Measurements from ENCODE around the gene TVP23B.
"Not testable (repeated sequence)": the region's sequence is repeated elsewhere in the genome, so short reads cannot be mapped to it uniquely, and the experiment has no call there.

Gene TVP23B

DNA sequence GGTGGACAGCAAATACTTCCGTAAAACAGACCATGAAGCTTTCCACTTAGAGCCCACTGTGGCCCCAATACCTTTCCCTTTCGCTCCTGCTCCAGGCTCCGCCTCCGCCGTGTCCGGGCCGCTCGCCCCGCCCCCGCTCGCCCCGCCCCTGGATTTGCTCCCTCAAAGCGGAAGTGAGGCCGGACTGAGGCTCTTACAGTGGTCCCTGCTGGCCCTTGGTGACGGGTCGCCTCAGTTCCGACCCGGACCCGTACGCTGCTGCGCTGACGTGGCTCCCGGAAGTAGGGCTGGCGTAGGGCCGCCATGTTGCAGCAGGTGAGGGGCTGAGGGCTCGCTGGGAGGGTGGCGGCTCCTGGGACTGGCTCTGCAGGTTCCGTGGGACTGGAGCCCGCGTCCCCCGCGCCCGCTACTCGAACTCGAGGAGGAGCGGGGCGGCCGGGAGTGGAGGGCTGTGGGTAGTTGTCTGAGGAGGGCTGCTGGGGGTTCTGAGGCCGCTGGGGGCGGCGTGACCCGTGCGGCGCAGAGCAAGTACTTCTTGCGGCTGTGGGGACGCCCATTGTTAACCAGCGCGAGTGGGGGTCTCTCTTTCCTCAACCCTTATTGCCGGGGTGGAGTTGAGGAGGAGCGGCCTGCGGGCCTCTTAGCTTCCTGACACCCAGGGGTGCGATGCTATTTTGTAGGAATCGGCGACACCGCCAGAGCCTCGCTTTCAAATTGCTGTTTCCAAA is at the start of gene TVP23B:
Gene TVP23B, plus strand, starts transcription at position 193 of the 728 bp plus-strand sequence. Its CDS starts 111 bp downstream, at position 304.
- DNase-seq, result peak; percentile 97

DNA sequence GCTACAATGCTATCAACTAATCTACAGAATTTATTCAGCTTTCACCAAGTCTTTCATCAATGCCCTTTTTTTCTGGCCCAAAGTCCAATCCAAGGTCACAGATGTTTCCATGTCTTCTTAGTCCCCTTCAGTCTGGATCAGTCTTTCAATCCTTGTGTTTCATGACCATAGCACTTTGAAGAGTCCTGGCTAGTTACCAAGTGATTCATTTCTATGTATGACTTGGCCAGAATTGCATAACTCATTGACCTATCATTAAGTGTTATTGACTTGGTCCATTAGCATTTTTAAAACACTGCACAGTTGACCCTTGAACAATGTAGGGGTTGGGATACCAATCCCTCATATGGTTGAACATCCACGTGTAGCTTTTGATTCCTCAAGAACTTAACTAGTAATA is 48.5 kb upstream of the TVP23B start:
- DNase-seq, result not testable (repeated sequence)

GRCh38 chr17:18733350-18733749 is 47.6 kb upstream of the TVP23B start:
- DNase-seq, result not testable (repeated sequence)

GRCh38 chr17:18739616-18740391 is 41.2 kb upstream of the TVP23B start:
- DNase-seq, result not testable (repeated sequence)

- not testable (repeated sequence) for DNase-seq
Measured at GRCh38 chr17:18741228-18741627, 39.8 kb upstream of the TVP23B start.

DNA sequence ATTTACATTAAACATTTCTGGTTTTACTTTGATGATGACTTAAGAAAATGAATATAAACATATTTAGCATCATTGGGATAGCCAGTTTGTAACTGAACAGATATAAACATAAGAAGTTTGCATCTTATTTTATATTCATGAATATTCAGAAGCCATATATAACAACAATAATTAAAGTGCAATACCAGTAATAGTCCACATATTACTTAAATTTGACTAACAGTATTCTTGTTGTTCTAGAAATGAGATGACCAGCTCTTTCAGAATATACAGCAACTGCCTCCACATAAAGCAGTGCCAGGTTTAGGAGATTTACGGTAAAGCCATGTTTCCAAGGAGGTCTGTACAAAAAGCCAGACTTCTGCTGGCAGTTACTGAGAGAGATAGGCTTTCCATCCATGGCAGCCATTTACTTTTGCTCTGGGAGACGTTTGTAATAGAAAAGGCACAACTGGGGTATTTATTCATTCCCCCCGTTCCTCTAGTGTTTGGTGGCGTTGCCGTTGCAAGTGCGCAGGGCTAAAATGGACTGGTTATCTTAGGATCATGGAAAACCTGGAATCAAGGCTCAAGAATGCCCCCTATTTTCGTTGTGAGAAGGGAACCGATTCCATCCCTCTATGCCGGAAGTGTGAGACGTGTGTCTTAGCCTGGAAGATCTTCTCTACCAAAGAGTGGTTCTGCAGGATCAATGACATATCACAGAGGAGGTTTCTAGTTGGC is 37.1 kb upstream of the TVP23B start, which contains the start of gene FBXW10:
Gene FBXW10, plus strand, starts transcription at position 356 of the 723 bp plus-strand sequence. Its CDS starts 191 bp downstream, at position 547.
- not testable (repeated sequence) for DNase-seq

- DNase-seq, result not testable (repeated sequence)
Measured at GRCh38 chr17:18744726-18745125, 36.3 kb upstream of the TVP23B start.

GRCh38 chr17:18746551-18746950 is 34.4 kb upstream of the TVP23B start:
- not testable (repeated sequence) for DNase-seq

- DNase-seq, result not testable (repeated sequence)
Measured at GRCh38 chr17:18747501-18747900, 33.5 kb upstream of the TVP23B start.

DNA sequence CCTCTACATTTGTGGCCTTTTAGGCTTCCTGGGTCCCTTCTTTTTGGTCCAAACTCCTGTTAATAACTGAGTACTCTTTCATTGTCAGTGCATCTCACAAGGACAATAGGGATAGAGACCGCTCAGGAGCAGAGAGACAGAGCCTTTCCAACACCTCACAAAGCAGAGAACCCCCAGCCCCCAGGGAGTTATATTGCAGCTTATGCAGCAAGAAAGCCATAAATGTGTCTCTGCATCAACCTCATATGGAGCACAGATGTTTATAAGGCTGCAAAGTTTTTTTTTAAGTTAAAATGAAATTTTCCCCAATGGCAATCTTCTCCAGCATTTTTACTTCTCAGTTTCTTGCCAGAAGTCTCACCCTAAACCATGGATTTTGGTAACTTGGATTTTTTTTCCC is 30.7 kb upstream of the TVP23B start:
- DNase-seq, result not testable (repeated sequence)

- DNase-seq, result not testable (repeated sequence)
Measured at GRCh38 chr17:18753829-18754409, 27.1 kb upstream of the TVP23B start.

DNA sequence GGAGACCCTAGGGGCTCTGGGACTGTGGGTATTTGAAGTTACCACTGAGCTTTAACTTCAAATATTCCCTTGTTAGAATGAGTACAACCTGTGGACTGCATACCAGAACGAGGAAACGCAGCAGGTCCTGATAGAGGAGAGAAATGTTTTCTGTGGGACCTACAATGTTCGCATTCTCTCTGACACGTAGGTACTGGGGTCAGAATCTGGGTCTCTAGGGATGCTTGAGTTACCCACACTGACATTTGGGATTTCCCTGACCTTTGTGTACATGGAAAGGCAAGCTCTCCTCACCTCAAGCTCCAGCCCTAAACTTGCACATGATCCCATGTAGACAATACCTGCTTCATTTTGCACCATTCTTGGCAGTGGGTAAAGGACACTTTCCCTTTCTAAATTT is 25.0 kb upstream of the TVP23B start:
- not testable (repeated sequence) for DNase-seq

DNA sequence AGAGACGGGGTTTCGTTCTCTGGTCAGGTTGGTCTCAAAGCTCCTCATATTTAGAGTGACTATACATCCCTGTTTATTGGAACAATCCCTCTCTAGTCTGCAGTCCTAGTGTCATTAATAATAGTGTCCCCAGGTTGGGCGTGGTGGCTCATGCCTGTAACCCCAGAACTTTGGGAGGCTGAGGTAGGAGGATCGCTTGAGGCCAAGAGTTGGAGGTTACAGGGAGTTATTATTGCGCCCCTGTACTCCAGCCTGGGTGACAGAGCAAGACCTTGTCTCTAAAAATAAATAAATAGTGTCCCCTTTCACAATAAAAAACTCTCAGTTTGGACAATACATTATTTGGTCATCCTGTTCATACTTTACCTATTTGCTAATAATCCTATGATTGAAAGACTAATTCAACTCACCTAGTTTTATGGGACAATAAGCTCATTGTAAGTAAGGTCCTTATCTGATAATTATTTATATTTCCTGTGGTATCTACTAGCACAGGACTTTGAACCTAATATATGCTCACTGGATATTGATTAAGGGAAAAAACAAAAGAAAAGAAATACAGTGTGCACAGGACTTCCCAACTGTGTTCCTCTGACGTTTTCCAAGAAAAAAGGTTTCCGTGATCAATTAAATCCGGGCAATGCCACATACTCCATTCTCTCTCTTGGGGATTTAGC is 23.5 kb upstream of the TVP23B start:
- not testable (repeated sequence) for DNase-seq

DNA sequence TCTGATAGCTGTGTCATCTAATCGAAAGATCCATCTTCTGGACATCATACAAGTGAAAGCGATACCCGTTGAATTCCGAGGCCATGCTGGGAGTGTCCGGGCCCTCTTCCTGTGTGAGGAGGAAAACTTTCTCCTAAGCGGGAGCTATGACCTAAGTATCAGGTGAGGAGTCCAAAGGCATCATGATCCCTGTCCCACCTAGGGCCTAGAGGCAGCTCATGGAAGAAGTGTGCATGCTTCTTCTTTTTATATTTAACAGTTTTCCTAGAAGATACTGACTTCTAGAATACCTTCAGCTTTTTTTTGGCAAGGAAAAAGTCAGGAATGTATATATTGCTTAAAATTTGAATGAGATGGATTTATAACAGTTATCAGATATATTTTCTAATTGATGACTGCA is 22.6 kb upstream of the TVP23B start:
- not testable (repeated sequence) for DNase-seq

GRCh38 chr17:18760221-18760620 is 20.8 kb upstream of the TVP23B start:
- DNase-seq, result not testable (repeated sequence)

GRCh38 chr17:18770572-18770971 is 10.4 kb upstream of the TVP23B start:
- not testable (repeated sequence) for DNase-seq

DNA sequence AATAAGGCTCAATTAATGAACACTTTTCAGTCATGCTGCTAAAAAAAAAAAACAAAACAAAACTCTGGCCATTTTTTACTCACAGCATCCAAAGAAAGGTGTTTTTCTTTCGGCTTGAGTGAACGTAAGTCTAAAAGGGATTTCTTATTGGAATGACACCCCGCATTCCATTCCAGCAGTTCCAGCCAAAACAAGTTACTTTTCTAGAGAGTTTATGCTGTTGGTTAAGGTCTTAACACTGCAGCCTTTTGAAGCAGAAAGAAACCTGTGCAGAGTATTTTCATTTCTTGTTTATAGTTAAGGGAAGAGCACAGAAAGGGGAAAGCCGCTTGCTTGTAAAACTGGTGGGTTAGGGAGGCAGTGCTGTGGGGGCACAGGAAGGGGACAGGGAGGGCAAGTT is 9.9 kb upstream of the TVP23B start:
- not testable (repeated sequence) for DNase-seq

GRCh38 chr17:18772471-18772870 is 8.5 kb upstream of the TVP23B start:
- DNase-seq, result no peak

- not testable (repeated sequence) for DNase-seq
Measured at GRCh38 chr17:18781805-18782204, 822 bp downstream of the TVP23B start.

- not testable (repeated sequence) for DNase-seq
Measured at GRCh38 chr17:18785933-18786332, 5.0 kb downstream of the TVP23B start.

DNA sequence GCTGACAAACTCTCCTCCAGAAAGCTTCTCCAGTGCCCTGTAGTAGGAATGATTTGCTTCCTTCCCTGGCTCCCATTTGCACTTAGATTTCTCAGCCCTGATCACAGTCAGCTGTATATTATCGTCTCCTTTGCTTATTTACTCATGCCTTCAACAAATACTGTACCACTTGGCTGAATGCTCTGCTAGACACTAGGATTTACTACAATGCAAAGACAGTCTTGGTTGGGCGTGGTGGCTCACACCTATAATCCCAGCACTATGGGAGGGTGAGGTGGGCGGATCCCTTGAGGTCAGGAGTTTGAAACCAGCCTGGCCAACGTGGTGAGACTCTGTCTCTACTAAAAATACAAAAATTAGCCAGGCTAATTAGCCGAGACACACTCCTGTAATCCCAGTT is 5.9 kb downstream of the TVP23B start:
- DNase-seq, result not testable (repeated sequence)

DNA sequence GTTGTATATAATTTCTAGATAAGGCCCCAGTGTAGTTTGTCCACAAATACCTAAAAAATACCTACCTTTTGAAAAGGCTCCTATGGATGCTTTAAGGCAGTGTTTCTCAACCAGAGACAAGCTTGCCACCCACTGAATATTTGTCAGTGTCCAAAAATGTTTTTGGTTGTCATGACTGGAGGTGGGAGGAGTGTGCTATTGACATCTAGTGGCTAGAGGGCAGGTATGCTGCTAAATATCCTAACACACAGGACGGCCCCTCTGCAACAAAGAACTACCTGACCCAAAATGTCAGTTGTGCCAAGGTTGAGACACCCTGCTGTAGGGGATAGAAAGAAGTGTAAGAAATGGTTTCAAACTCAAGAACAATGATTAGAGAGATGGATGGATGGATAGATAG is 10.4 kb downstream of the TVP23B start:
- not testable (repeated sequence) for DNase-seq

Measured in activated CD8-positive, alpha-beta memory T cell treated with anti-CD3 and anti-CD28 coated beads, Interleukin-2, amount 50 U/mL, for 48 hours (primary cell).